Mammary epithelial cell (primary cell): ENCODE data around the gene CDK5R2.
A peak's percentile ranks its signal among the peaks of the same experiment; 100 is the strongest.

Source experiments
- EZH2 ChIP-seq: IDR thresholded peaks from 2 replicates; pipeline ENCODE4 v1.6.1; 2012; ENCODE audit warnings: low read length, inconsistent platforms, borderline replicate concordance
- TF ChIP-seq, protein P1 (sequence below), 2 donors: IDR thresholded peaks in 1 of 2; conservative IDR thresholded peaks in 1 of 2; 2 replicates each; pipeline ENCODE4 v1.5.1; 2011 to 2012; ENCODE audit warnings: inconsistent platforms in 2 of 2, low read length in 2 of 2, mild to moderate bottlenecking in 2 of 2, control low read depth in 1 of 2, low read depth in 1 of 2; ENCODE audit not compliant: insufficient read depth in 1 of 2; ENCODE audit errors: extremely low read depth in 1 of 2

GRCh38 chr2:218979846-218980734, 20.6 kb downstream of the CDK5R2 start:
- TF ChIP-seq, protein P1, sequence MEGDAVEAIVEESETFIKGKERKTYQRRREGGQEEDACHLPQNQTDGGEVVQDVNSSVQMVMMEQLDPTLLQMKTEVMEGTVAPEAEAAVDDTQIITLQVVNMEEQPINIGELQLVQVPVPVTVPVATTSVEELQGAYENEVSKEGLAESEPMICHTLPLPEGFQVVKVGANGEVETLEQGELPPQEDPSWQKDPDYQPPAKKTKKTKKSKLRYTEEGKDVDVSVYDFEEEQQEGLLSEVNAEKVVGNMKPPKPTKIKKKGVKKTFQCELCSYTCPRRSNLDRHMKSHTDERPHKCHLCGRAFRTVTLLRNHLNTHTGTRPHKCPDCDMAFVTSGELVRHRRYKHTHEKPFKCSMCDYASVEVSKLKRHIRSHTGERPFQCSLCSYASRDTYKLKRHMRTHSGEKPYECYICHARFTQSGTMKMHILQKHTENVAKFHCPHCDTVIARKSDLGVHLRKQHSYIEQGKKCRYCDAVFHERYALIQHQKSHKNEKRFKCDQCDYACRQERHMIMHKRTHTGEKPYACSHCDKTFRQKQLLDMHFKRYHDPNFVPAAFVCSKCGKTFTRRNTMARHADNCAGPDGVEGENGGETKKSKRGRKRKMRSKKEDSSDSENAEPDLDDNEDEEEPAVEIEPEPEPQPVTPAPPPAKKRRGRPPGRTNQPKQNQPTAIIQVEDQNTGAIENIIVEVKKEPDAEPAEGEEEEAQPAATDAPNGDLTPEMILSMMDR (conservative IDR thresholded peaks at IDR 0.05 in 1 of 2, IDR thresholded peaks at IDR 0.05 in 1 of 2; ENCODE audit: extremely low read depth in 1 of 2, insufficient read depth in 1 of 2, low read depth in 1 of 2, low read length in 2 of 2): peak; percentile 79 to 86
- TF ChIP-seq EZH2: peak; percentile 40
